ENCODE measurements around the gene KCNJ6. TPM values are rescaled to one million over a fixed set of nuclear protein-coding genes. Genes with fewer than 3 reads are reported as not detected.

KCNJ6 gene
- total and polyA plus RNA-seq, 9 of the 15 experiments (the other 6 are each of a cell fraction or from before 2014, with no cell fraction given) = 0.06 to 0.21 (median 0.13) TPM; not detected in 1

- no peak for TF ChIP-seq TGIF2 (CRISPR knock-in tag; IDR thresholded peaks at IDR 0.05)
- TF ChIP-seq HDAC1 (IDR thresholded peaks at IDR 0.05) = peak in 1 of 2 experiments; percentile 78; a peak in 1 of 4 replicates
- peak; percentile 35 for TF ChIP-seq HIVEP1 (CRISPR knock-in tag; IDR thresholded peaks at IDR 0.05)
- TF ChIP-seq PBX2 (CRISPR knock-in tag; IDR thresholded peaks at IDR 0.05; ENCODE audit: low read depth) = no peak
- TF ChIP-seq PBX2 (tag; conservative IDR thresholded peaks at IDR 0.05; ENCODE audit: low read depth) = no peak
- no peak; a peak in 1 of 4 replicates for TF ChIP-seq ARNT (IDR thresholded peaks at IDR 0.05)
- peak; percentile 18; the same call in 1 of the 2 replicates for TF ChIP-seq GABPA (tag; conservative IDR thresholded peaks at IDR 0.05; ENCODE audit: low read depth)
- TF ChIP-seq MAZ (CRISPR knock-in tag; conservative IDR thresholded peaks at IDR 0.05 in 1 of 2, IDR thresholded peaks at IDR 0.05 in 1 of 2) = peak; percentile 58 to 72
- no peak for TF ChIP-seq DDX20 (tag; IDR thresholded peaks at IDR 0.05; ENCODE audit: low read depth)
- 0 out of 2 replicates have a peak, but pooled peaks have one; percentile 66 for TF ChIP-seq DIDO1 (tag; IDR thresholded peaks at IDR 0.05; ENCODE audit: low read depth)
- no peak for TF ChIP-seq WHSC1 (IDR thresholded peaks at IDR 0.05; ENCODE audit: low read length)
- TF ChIP-seq ARID3B (CRISPR knock-in tag; IDR thresholded peaks at IDR 0.05; ENCODE audit: borderline replicate concordance) = no peak; the same call in 1 of the 2 replicates
- TF ChIP-seq SIN3B (IDR thresholded peaks at IDR 0.05; ENCODE audit: low read depth) = peak; percentile 93
- no peak for TF ChIP-seq CCAR2 (IDR thresholded peaks at IDR 0.05; ENCODE audit: low read depth, low read length)
- TF ChIP-seq SRSF9 (IDR thresholded peaks at IDR 0.05; ENCODE audit: borderline replicate concordance, low read depth, low read length) = no peak
- peak; percentile 7; the same call in 1 of the 2 replicates for TF ChIP-seq ZNF263 (CRISPR knock-in tag; IDR thresholded peaks at IDR 0.05; ENCODE audit: borderline replicate concordance)
- peak; percentile 47 to 69 (median 63) for TF ChIP-seq CTCF (IDR thresholded peaks at IDR 0.05 in 2 of 3, conservative IDR thresholded peaks at IDR 0.05 in 1 of 3; ENCODE audit: insufficient read depth in 2 of 3, low read depth in 1 of 3, low read length in 3 of 3)
- peak; percentile 32; the same call in 1 of the 2 replicates for TF ChIP-seq ZNF217 (CRISPR knock-in tag; IDR thresholded peaks at IDR 0.05)
- TF ChIP-seq PRMT5 (CRISPR knock-in tag; IDR thresholded peaks at IDR 0.05) = no peak
- TF ChIP-seq RFX7 (CRISPR knock-in tag; IDR thresholded peaks at IDR 0.05) = no peak
- peak; percentile 100 for TF ChIP-seq CXXC5 (CRISPR knock-in tag; IDR thresholded peaks at IDR 0.05)
- no peak; the same call in none of the 2 replicates for TF ChIP-seq NCOA1 (IDR thresholded peaks at IDR 0.05; ENCODE audit: low read depth)
Measured at GRCh38 chr21:37563641-37564340, 352.5 kb downstream of the KCNJ6 start (continued).

Data from K562 (cell line).